K562 (cell line): ENCODE results near the gene LAPTM4A. TPM values are rescaled to one million over a fixed set of nuclear protein-coding genes. Genes with fewer than 3 reads are reported as not detected.

Source experiments
- CC2D1A ChIP-seq: fragments of 450-650 bp; IDR thresholded peaks from 2 replicates; pipeline ENCODE4 v1.6.1; 2017; ENCODE audit warnings: mild to moderate bottlenecking
- CHD7 ChIP-seq: fragments of 200-600 bp; sonication (generic); IDR thresholded peaks from one replicate; pipeline ENCODE4 v1.6.1; 2012; ENCODE audit warnings: mild to moderate bottlenecking, low read depth, low read length, inconsistent platforms
- ILF3 ChIP-seq: fragments of 450-650 bp; IDR thresholded peaks from 2 replicates; pipeline ENCODE4 v1.6.1; 2018; ENCODE audit warnings: antibody characterized with exemption, mild to moderate bottlenecking, moderate library complexity, borderline replicate concordance
- MIER1 ChIP-seq: fragments of 450-650 bp; IDR thresholded peaks from 2 replicates; pipeline ENCODE4 v1.6.1; 2016; ENCODE audit warnings: antibody characterized with exemption, mild to moderate bottlenecking, low read depth
- MTA1 ChIP-seq: fragments of 450-650 bp; IDR thresholded peaks from 2 replicates; pipeline ENCODE4 v1.6.1; 2017; ENCODE audit warnings: borderline replicate concordance
- MXI1 ChIP-seq: IDR thresholded peaks from 2 replicates; pipeline ENCODE4 v1.6.1; 2011; ENCODE audit warnings: low read depth, mild to moderate bottlenecking, improper control_type of control experiment, low read length
- NR2C2 ChIP-seq, 2 experiments: fragments of 200-800 bp in 1 of 2; sonication (Bioruptor generic) in 1 of 2; sonication (generic) in 1 of 2; formaldehyde crosslinking in 1 of 2; IDR thresholded peaks; 2 replicates each; pipeline versions ENCODE4 v1.6.1 to v1.8.0; 2016 to 2022; ENCODE audit warnings: mild to moderate bottlenecking in 1 of 2, missing compliant biosample characterization in 1 of 2, missing genetic modification characterization in 1 of 2, missing genetic modification reagents in 1 of 2
- RBM15 ChIP-seq: fragments of 200-400 bp; formaldehyde crosslinking; IDR thresholded peaks from 2 replicates; pipeline ENCODE4 v1.6.1; 2018; ENCODE audit warnings: mild to moderate bottlenecking, low read length, moderate library complexity; ENCODE audit not compliant: insufficient read depth
- SMARCA5 ChIP-seq: fragments of 450-650 bp; IDR thresholded peaks from 2 replicates; pipeline ENCODE4 v1.6.1; 2016
- SREBF2 ChIP-seq: sonication (generic); formaldehyde crosslinking; IDR thresholded peaks from 2 replicates; pipeline ENCODE4 v1.4.0; 2020; ENCODE audit warnings: mild to moderate bottlenecking, missing genetic modification reagents
- SRSF9 ChIP-seq: fragments of 200-400 bp; formaldehyde crosslinking; IDR thresholded peaks from 2 replicates; pipeline ENCODE4 v1.6.1; 2017; ENCODE audit warnings: low read depth, low read length, borderline replicate concordance
- TGIF2 ChIP-seq: sonication (generic); formaldehyde crosslinking; IDR thresholded peaks from 2 replicates; pipeline ENCODE4 v1.8.1; 2022; ENCODE audit warnings: mild to moderate bottlenecking, missing genetic modification reagents, moderate library complexity
- YY1 ChIP-seq, 3 experiments: IDR thresholded peaks; 2 replicates each; pipeline ENCODE4 v1.6.1; 2011; ENCODE audit warnings: low read length in 2 of 3, mild to moderate bottlenecking in 2 of 3, moderate library complexity in 2 of 3, borderline replicate concordance in 1 of 3, control low read depth in 1 of 3, low read depth in 1 of 3; ENCODE audit not compliant: insufficient read depth in 3 of 3, insufficient replicate concordance in 2 of 3, control insufficient read depth in 1 of 3, insufficient read length in 1 of 3; ENCODE audit errors: extremely low read depth in 1 of 3
- ZFP36 ChIP-seq: fragments of 150-350 bp; IDR thresholded peaks from 2 replicates; pipeline ENCODE4 v1.6.1; 2018; ENCODE audit warnings: low read length, low read depth; ENCODE audit not compliant: partially characterized antibody
- ZNF239 ChIP-seq: fragments of 250-450 bp; sonication (Bioruptor Pico); IDR thresholded peaks from 2 replicates; pipeline ENCODE4 v1.4.0; 2020; ENCODE audit warnings: mild to moderate bottlenecking
- ZNF444 ChIP-seq: fragments of 250-450 bp; sonication (Bioruptor Pico); IDR thresholded peaks from 2 replicates; pipeline ENCODE4 v1.4.0; 2020; ENCODE audit warnings: mild to moderate bottlenecking, moderate library complexity
- ZNF780A ChIP-seq: fragments of 250-450 bp; sonication (Bioruptor Pico); IDR thresholded peaks from 2 replicates; pipeline ENCODE4 v1.5.0; 2021; ENCODE audit warnings: mild to moderate bottlenecking
- polyA plus RNA-seq, 8 experiments: library from polyadenylated mRNA; depleted of rRNA in 4 of 8; stranded (reverse) in 5 of 8; unstranded in 3 of 8; fragments of >200 nt; fragmentation: Nextera tagmentation in 2 of 8; fragmentation: Illumina TruSeq in 1 of 8; extraction: Ambion mirVana in 2 of 8; extraction: Trizol in 1 of 8; gene quantifications; 2 replicates each; pipeline versions ENCODE4 v1.2.1 to v1.2.3, GENCODE V29; 2011 to 2014; ENCODE audit warnings: inconsistent platforms in 1 of 8, missing spikeins in 1 of 8
- total RNA-seq, 7 experiments: library from RNA; depleted of rRNA in 6 of 7; stranded (reverse); fragments of >200 nt in 6 of 7; fragmentation: Illumina TruSeq in 2 of 7; extraction: Trizol in 2 of 7; gene quantifications; 2 replicates each; pipeline versions ENCODE4 v1.2.1 to v1.2.3, GENCODE V29; 2011 to 2021; ENCODE audit warnings: low replicate concordance in 1 of 7

Gene LAPTM4A
- total and polyA plus RNA-seq, 9 of the 15 experiments (the other 6 are each of a cell fraction or from before 2014, with no cell fraction given): 13.4 to 157 (median 50.1) TPM

- TF ChIP-seq NR2C2 (CRISPR knock-in tag; IDR thresholded peaks at IDR 0.05): no peak
- no peak for TF ChIP-seq NR2C2 (tag; IDR thresholded peaks at IDR 0.05)
- no peak for TF ChIP-seq ZNF444
- TF ChIP-seq SRSF9: no peak
- TF ChIP-seq MTA1: no peak
- TF ChIP-seq ZNF780A (CRISPR knock-in tag): no peak
- no peak for TF ChIP-seq TGIF2 (CRISPR knock-in tag)
- no peak for TF ChIP-seq CHD7
- TF ChIP-seq ZNF239 (CRISPR knock-in tag): no peak
- TF ChIP-seq MXI1: no peak
- TF ChIP-seq ZFP36: no peak
- peak in 1 of 3 experiments; percentile 55 for TF ChIP-seq YY1 (IDR thresholded peaks at IDR 0.05; ENCODE audit: borderline replicate concordance in 1 of 3, control insufficient read depth in 1 of 3, extremely low read depth in 1 of 3, insufficient read depth in 3 of 3, insufficient read length in 1 of 3, insufficient replicate concordance in 2 of 3, low read depth in 1 of 3, low read length in 2 of 3)
- peak; percentile 67 for TF ChIP-seq CC2D1A
- no peak for TF ChIP-seq RBM15
- no peak for TF ChIP-seq ILF3
- no peak for TF ChIP-seq SMARCA5
- TF ChIP-seq MIER1: no peak
- no peak for TF ChIP-seq SREBF2 (CRISPR knock-in tag)
These were observed 46.7 kb upstream of the LAPTM4A start (continued) for GRCh38 chr2:20097889-20098714.
